Endometrial microvascular endothelial cells (primary cell): Measurements from ENCODE around the gene ABCC5. TPM values are rescaled to one million over a fixed set of nuclear protein-coding genes. Genes with fewer than 3 reads are reported as not detected.

Experiments
- in situ Hi-C: cut with HindIII; loops from 2 replicates; pipeline ENCODE4 v1.10.0; 2017; ENCODE audit warnings: low sequenced_read_pairs, low pct_unique_long_range_greater_than_20kb; ENCODE audit errors: inconsistent ontology term
- total RNA-seq: library from RNA; depleted of rRNA; stranded (reverse); fragments of >200 nt; gene quantifications from one replicate; pipeline ENCODE4 v1.2.3, GENCODE V29; 2015; ENCODE audit errors: inconsistent ontology term

ABCC5 gene
- total RNA-seq, 1 donor from 2014 or later: 7.0 TPM

GRCh38 chr3:183943739-183944138, 73.9 kb downstream of the ABCC5 start:
- in situ Hi-C loops: no loop called here

- in situ Hi-C loops: no loop called here
Measured at GRCh38 chr3:183941216-183941615, 76.5 kb downstream of the ABCC5 start.

- in situ Hi-C loops: no loop called here
Measured at GRCh38 chr3:183937601-183938286, 79.9 kb downstream of the ABCC5 start.

- in situ Hi-C loops: no loop called here
Measured at GRCh38 chr3:183933160-183933559, 84.5 kb downstream of the ABCC5 start.

- in situ Hi-C loops: no loop called here
Measured at GRCh38 chr3:183931881-183932280, 85.8 kb downstream of the ABCC5 start.

- in situ Hi-C loops: no loop called here
Measured at GRCh38 chr3:183930086-183930485, 87.6 kb downstream of the ABCC5 start.

GRCh38 chr3:183927059-183927458, 90.6 kb downstream of the ABCC5 start:
- in situ Hi-C loops: no loop called here

- in situ Hi-C loops: no loop called here
Measured at GRCh38 chr3:183924956-183925355, 92.7 kb downstream of the ABCC5 start.

- in situ Hi-C loops: no loop called here
Measured at GRCh38 chr3:183924543-183924942, 93.1 kb downstream of the ABCC5 start.

- in situ Hi-C loops: no loop called here
Measured at GRCh38 chr3:183922421-183922820, 95.3 kb downstream of the ABCC5 start.

GRCh38 chr3:183921096-183921495, 96.6 kb downstream of the ABCC5 start:
- in situ Hi-C loops: no loop called here

- in situ Hi-C loops: no loop called here
Measured at GRCh38 chr3:183920416-183920815, 97.3 kb downstream of the ABCC5 start.

GRCh38 chr3:183918178-183918577, 99.5 kb downstream of the ABCC5 start:
- in situ Hi-C loops: no loop called here

- in situ Hi-C loops: no loop called here
Measured at GRCh38 chr3:183917776-183918175, 99.9 kb downstream of the ABCC5 start.

GRCh38 chr3:183914856-183915255, 102.8 kb downstream of the ABCC5 start:
- in situ Hi-C loops: no loop called here

- in situ Hi-C loops: no loop called here
Measured at GRCh38 chr3:183913580-183913920, 104.1 kb downstream of the ABCC5 start.

- in situ Hi-C loops: no loop called here
Measured at GRCh38 chr3:183912895-183913579, 104.6 kb downstream of the ABCC5 start.

GRCh38 chr3:183911763-183912506, 105.7 kb downstream of the ABCC5 start:
- in situ Hi-C loops: no loop called here

GRCh38 chr3:183911087-183911486, 106.6 kb downstream of the ABCC5 start:
- in situ Hi-C loops: no loop called here

GRCh38 chr3:183909030-183909600, 108.6 kb downstream of the ABCC5 start:
- in situ Hi-C loops: no loop called here
